Esophagus squamous epithelium (tissue), 4 donors: ENCODE measurements around the gene VIPR2.

Experiments
- POLR2A ChIP-seq, 4 donors: fragments of 450-650 bp; IDR thresholded peaks; one replicate each; pipeline ENCODE4 v1.6.1; 2017; ENCODE audit warnings: antibody characterized with exemption in 4 of 4, mild to moderate bottlenecking in 4 of 4, moderate library complexity in 3 of 4
- TF ChIP-seq, protein P1 (sequence below), 6 experiments: fragments of 450-650 bp in 4 of 6; fragments of 200-600 bp in 2 of 6; sonication (generic) in 2 of 6; IDR thresholded peaks; one replicate each; pipeline ENCODE4 v1.5.1; 2016 to 2019; ENCODE audit warnings: antibody characterized with exemption in 6 of 6, mild to moderate bottlenecking in 4 of 6, moderate library complexity in 4 of 6

DNA sequence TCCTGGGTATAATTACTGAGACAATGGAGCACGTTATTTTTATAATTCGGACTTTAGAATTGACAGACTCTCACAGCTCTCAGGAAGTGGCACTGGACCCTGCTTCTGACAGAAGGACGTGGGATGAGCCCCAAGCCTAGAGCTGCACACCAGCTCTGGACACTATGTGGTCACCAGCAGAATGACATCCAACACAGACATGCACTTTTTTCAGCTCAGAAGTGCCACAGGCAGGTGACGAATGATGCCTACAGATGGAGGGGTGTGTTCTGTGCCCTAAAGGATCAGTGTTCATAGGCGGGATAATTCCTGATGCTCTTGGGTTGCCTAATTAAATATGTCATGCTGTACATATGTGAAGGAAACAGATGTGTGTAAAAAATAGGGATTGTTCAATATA, 87.9 kb downstream of the VIPR2 start:
- TF ChIP-seq, protein P1, sequence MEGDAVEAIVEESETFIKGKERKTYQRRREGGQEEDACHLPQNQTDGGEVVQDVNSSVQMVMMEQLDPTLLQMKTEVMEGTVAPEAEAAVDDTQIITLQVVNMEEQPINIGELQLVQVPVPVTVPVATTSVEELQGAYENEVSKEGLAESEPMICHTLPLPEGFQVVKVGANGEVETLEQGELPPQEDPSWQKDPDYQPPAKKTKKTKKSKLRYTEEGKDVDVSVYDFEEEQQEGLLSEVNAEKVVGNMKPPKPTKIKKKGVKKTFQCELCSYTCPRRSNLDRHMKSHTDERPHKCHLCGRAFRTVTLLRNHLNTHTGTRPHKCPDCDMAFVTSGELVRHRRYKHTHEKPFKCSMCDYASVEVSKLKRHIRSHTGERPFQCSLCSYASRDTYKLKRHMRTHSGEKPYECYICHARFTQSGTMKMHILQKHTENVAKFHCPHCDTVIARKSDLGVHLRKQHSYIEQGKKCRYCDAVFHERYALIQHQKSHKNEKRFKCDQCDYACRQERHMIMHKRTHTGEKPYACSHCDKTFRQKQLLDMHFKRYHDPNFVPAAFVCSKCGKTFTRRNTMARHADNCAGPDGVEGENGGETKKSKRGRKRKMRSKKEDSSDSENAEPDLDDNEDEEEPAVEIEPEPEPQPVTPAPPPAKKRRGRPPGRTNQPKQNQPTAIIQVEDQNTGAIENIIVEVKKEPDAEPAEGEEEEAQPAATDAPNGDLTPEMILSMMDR (IDR thresholded peaks at IDR 0.05): no peak
- TF ChIP-seq POLR2A (IDR thresholded peaks at IDR 0.05): no peak
